Erythroblast (primary cell): Measurements from ENCODE around the gene LRRC8C.

Source experiments
- GATA1 ChIP-seq: IDR thresholded peaks from 2 replicates; pipeline ENCODE4 v1.6.1; 2011; ENCODE audit warnings: low read depth, mild to moderate bottlenecking, control low read depth, low read length, moderate library complexity
- POLR2A ChIP-seq: IDR thresholded peaks from 2 replicates; pipeline ENCODE4 v1.6.1; 2011; ENCODE audit warnings: mild to moderate bottlenecking, low read length

DNA sequence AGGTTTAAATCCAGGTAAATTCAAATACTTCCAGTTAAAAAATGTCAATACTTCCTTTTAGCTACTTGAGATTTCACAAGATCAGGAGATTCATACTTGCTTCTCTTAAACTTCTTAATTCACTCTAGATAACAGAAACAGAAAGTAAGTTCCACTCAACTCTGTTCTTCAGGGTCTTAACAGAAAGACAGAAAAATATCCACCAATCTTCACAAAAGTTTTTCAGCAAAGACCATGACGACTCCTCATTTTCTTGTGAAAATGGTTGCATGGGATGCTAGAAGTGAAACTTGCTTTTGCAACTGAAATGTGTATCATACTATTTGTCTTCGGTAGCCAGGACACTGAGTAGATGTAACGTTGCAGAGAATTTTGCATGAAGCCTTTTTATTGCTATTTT is 12.3 kb upstream of the LRRC8C start:
- TF ChIP-seq POLR2A (no peak), GATA1 (no peak)
